Stimulated activated CD4-positive, alpha-beta T cell treated with anti-CD3 and anti-CD28 coated beads, Interleukin-1b, Interleukin-23, amount 100 ng/mL, for 4 hours (primary cell): ENCODE data around the gene SELENON.

Experiments used
- DNase-seq, 2 donors: peaks; one replicate each; pipeline ENCODE4 v3.0.0-alpha.2; 2020; ENCODE audit warnings: low read depth in 2 of 2

The SELENON gene

GRCh38 chr1:25770541-25771220 is 29.3 kb upstream of the SELENON start:
- DNase-seq = no peak

GRCh38 chr1:25771221-25772114 is 28.5 kb upstream of the SELENON start:
- DNase-seq = no peak

GRCh38 chr1:25772164-25772563 is 27.8 kb upstream of the SELENON start:
- DNase-seq = no peak

- DNase-seq = no peak
Measured at GRCh38 chr1:25772692-25773245, 27.2 kb upstream of the SELENON start.

- DNase-seq = no peak
Measured at GRCh38 chr1:25773441-25774125, 26.4 kb upstream of the SELENON start.

GRCh38 chr1:25774206-25774803 is 25.7 kb upstream of the SELENON start:
- DNase-seq = no peak

- DNase-seq = peak; percentile 55 to 72
Measured at GRCh38 chr1:25774921-25775771, 24.8 kb upstream of the SELENON start.

GRCh38 chr1:25779388-25779787 is 20.6 kb upstream of the SELENON start:
- no peak for DNase-seq

GRCh38 chr1:25779894-25780293 is 20.1 kb upstream of the SELENON start:
- DNase-seq = no peak

- no peak for DNase-seq
Measured at GRCh38 chr1:25780318-25781129, 19.5 kb upstream of the SELENON start.

- no peak for DNase-seq
Measured at GRCh38 chr1:25781130-25781433, 18.9 kb upstream of the SELENON start.

- DNase-seq = no peak
Measured at GRCh38 chr1:25782608-25783201, 17.3 kb upstream of the SELENON start.

- no peak for DNase-seq
Measured at GRCh38 chr1:25784575-25785051, 15.4 kb upstream of the SELENON start.

GRCh38 chr1:25785333-25786067 is 14.5 kb upstream of the SELENON start:
- DNase-seq = no peak

- DNase-seq = no peak
Measured at GRCh38 chr1:25786887-25787759, 12.9 kb upstream of the SELENON start.

- no peak for DNase-seq
Measured at GRCh38 chr1:25787760-25788166, 12.2 kb upstream of the SELENON start.

GRCh38 chr1:25790472-25790871 is 9.5 kb upstream of the SELENON start:
- no peak for DNase-seq

- DNase-seq = no peak
Measured at GRCh38 chr1:25792115-25792514, 7.9 kb upstream of the SELENON start.
